22Rv1 (cell line): ENCODE data around the gene SART1.

Source experiments
- ZFX ChIP-seq: fragments of 450-650 bp; IDR thresholded peaks from 2 replicates; pipeline ENCODE4 v1.6.1; 2017; ENCODE audit warnings: antibody characterized with exemption, borderline replicate concordance
- TF ChIP-seq, protein P1 (sequence below): fragments of 450-650 bp; IDR thresholded peaks from 2 replicates; pipeline ENCODE4 v1.5.1; 2017; ENCODE audit warnings: mild to moderate bottlenecking

DNA sequence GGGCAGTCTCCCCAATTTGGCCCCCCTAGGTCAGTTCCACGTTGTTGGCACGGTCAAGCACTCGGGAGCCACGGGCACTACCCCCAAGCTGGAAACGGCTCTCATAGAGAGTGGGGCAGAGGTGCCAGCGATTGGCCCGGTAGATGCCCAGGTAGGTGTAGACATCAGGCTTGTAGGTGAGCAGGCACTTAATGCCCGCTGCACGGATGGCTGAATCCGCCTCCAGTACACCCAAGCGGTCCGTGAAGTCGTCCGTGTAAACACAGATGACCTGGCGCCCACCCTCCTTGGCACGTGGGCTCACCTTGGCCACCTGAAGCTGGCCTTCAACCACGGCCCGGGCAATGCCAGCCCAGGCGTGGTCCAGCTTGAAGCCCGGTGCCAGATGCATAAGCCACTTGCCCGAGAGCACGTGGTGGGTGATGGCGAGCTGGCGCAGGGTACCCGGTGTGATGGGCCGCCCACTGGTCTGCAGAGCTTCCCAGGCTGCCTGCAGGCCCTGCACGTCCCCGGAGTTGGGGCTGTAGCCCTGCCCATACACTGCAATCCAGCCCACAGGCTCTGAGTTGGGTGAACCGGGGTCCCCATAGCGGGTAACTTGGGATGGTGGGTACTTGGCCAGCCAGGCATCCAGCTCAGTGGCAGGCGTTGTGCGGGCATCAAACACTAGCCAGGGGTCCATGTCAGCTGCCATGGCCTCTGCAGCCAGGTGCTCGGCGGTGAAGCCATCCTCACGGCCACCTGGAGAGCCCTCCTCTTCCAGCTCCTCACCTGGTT is 43.9 kb upstream of the SART1 start:
- TF ChIP-seq, protein P1, sequence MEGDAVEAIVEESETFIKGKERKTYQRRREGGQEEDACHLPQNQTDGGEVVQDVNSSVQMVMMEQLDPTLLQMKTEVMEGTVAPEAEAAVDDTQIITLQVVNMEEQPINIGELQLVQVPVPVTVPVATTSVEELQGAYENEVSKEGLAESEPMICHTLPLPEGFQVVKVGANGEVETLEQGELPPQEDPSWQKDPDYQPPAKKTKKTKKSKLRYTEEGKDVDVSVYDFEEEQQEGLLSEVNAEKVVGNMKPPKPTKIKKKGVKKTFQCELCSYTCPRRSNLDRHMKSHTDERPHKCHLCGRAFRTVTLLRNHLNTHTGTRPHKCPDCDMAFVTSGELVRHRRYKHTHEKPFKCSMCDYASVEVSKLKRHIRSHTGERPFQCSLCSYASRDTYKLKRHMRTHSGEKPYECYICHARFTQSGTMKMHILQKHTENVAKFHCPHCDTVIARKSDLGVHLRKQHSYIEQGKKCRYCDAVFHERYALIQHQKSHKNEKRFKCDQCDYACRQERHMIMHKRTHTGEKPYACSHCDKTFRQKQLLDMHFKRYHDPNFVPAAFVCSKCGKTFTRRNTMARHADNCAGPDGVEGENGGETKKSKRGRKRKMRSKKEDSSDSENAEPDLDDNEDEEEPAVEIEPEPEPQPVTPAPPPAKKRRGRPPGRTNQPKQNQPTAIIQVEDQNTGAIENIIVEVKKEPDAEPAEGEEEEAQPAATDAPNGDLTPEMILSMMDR: no peak
- TF ChIP-seq ZFX: no peak
